ENCODE data around the gene PODXL.

PODXL gene

GRCh38 chr7:131581241-131582051 is 25.0 kb upstream of the PODXL start:
- ATAC-seq (no peak), DNase-seq (no peak)
- no peak overlapping the region for H3K4me3 Mint-ChIP-seq
- H3K4me1 Mint-ChIP-seq: no peaks in the 10 kb centered on the region
- H3K27me3 Mint-ChIP-seq: no peaks in the 10 kb centered on the region
- H3K9me3 Mint-ChIP-seq: no peaks in the 10 kb centered on the region
- no peak overlapping the region for H3K27ac Mint-ChIP-seq

GRCh38 chr7:131578602-131579001 is 22.2 kb upstream of the PODXL start:
- ATAC-seq (no peak), DNase-seq (no peak)
- no peaks in the 10 kb centered on the region for H3K27me3 Mint-ChIP-seq
- H3K4me1 Mint-ChIP-seq: no peaks in the 10 kb centered on the region
- no peak overlapping the region for H3K27ac Mint-ChIP-seq
- no peaks in the 10 kb centered on the region for H3K9me3 Mint-ChIP-seq
- no peak overlapping the region for H3K4me3 Mint-ChIP-seq

GRCh38 chr7:131574741-131575140 is 18.3 kb upstream of the PODXL start:
- no peak overlapping the region for H3K27ac Mint-ChIP-seq
- no peak for DNase-seq
- no peak for ATAC-seq
- no peak overlapping the region for H3K4me3 Mint-ChIP-seq
- no peaks in the 10 kb centered on the region for H3K9me3 Mint-ChIP-seq
- H3K27me3 Mint-ChIP-seq: no peaks in the 10 kb centered on the region
- H3K4me1 Mint-ChIP-seq: no peaks in the 10 kb centered on the region

GRCh38 chr7:131570401-131570800 is 14.0 kb upstream of the PODXL start:
- ATAC-seq: no peak
- Mint-ChIP-seq H3K27me3 (no peaks in the 10 kb centered on the region), H3K4me3 (no peak overlapping the region), H3K9me3 (no peaks in the 10 kb centered on the region), H3K4me1 (no peaks in the 10 kb centered on the region), H3K27ac (no peak overlapping the region)
- no peak for DNase-seq

- ATAC-seq (no peak), DNase-seq (no peak)
- H3K9me3 Mint-ChIP-seq: no peaks in the 10 kb centered on the region
- H3K4me3 Mint-ChIP-seq: no peak overlapping the region
- H3K4me1 Mint-ChIP-seq: no peaks in the 10 kb centered on the region
- no peaks in the 10 kb centered on the region for H3K27me3 Mint-ChIP-seq
- no peak overlapping the region for H3K27ac Mint-ChIP-seq
Measured at GRCh38 chr7:131568970-131569369, 12.5 kb upstream of the PODXL start.

GRCh38 chr7:131568510-131568909 is 12.1 kb upstream of the PODXL start:
- ATAC-seq: no peak

GRCh38 chr7:131564640-131565039 is 8.2 kb upstream of the PODXL start:
- Mint-ChIP-seq H3K4me1 (no peaks in the 10 kb centered on the region), H3K27me3 (peaks cover 5% of the 10 kb centered on the region), H3K27ac (no peak overlapping the region), H3K9me3 (no peaks in the 10 kb centered on the region), H3K4me3 (no peak overlapping the region)
- ATAC-seq: no peak
- no peak for DNase-seq

More at GRCh38 chr7:131568510-131568909, 12.1 kb upstream of the PODXL start:
- H3K9me3 Mint-ChIP-seq: no peaks in the 10 kb centered on the region
- no peak overlapping the region for H3K4me3 Mint-ChIP-seq
- no peaks in the 10 kb centered on the region for H3K4me1 Mint-ChIP-seq
- DNase-seq: no peak
- H3K27ac Mint-ChIP-seq: peak overlapping the region in 1 of 2 donors; percentile 5
- no peaks in the 10 kb centered on the region for H3K27me3 Mint-ChIP-seq

GRCh38 chr7:131563918-131564317 is 7.5 kb upstream of the PODXL start:
- Mint-ChIP-seq H3K27ac (no peak overlapping the region), H3K4me3 (no peak overlapping the region), H3K27me3 (peaks cover 10% of the 10 kb centered on the region), H3K4me1 (no peaks in the 10 kb centered on the region), H3K9me3 (no peaks in the 10 kb centered on the region)
- ATAC-seq (no peak), DNase-seq (no peak)

- no peak overlapping the region for H3K27ac Mint-ChIP-seq
- no peak for ATAC-seq
- DNase-seq: no peak
- no peak overlapping the region for H3K4me3 Mint-ChIP-seq
- H3K9me3 Mint-ChIP-seq: no peaks in the 10 kb centered on the region
- peaks cover 20% of the 10 kb centered on the region for H3K27me3 Mint-ChIP-seq
- H3K4me1 Mint-ChIP-seq: peaks cover under 1% of the 10 kb centered on the region
Measured at GRCh38 chr7:131562941-131563340, 6.5 kb upstream of the PODXL start.

- DNase-seq: no peak
- H3K4me3 Mint-ChIP-seq: no peak overlapping the region
- H3K27me3 Mint-ChIP-seq: peaks cover 43% of the 10 kb centered on the region
- peaks cover 20% of the 10 kb centered on the region for H3K4me1 Mint-ChIP-seq
- no peak overlapping the region for H3K27ac Mint-ChIP-seq
- H3K9me3 Mint-ChIP-seq: no peaks in the 10 kb centered on the region
- ATAC-seq: no peak
Measured at GRCh38 chr7:131560061-131560460, 3.6 kb upstream of the PODXL start.

- no peaks in the 10 kb centered on the region for H3K9me3 Mint-ChIP-seq
- no peak for DNase-seq
- H3K27ac Mint-ChIP-seq: no peak overlapping the region
- ATAC-seq: no peak
- peaks cover 66% of the 10 kb centered on the region for H3K27me3 Mint-ChIP-seq
- H3K4me3 Mint-ChIP-seq: no peak overlapping the region
- H3K4me1 Mint-ChIP-seq: peaks cover 21% of the 10 kb centered on the region
Measured at GRCh38 chr7:131557652-131558385, 1.4 kb upstream of the PODXL start.

- Mint-ChIP-seq H3K27ac (no peak overlapping the region), H3K27me3 (peaks cover 73% of the 10 kb centered on the region), H3K4me3 (peak overlapping the region; percentile 57 to 72), H3K4me1 (peaks cover 21% of the 10 kb centered on the region), H3K9me3 (no peaks in the 10 kb centered on the region)
- ATAC-seq: peak; percentile 22
- DNase-seq: no peak
Measured at GRCh38 chr7:131556909-131557651, 652 bp upstream of the PODXL start.

- ATAC-seq (no peak), DNase-seq (no peak)
- peaks cover 21% of the 10 kb centered on the region for H3K4me1 Mint-ChIP-seq
- H3K27ac Mint-ChIP-seq: no peak overlapping the region
- no peaks in the 10 kb centered on the region for H3K9me3 Mint-ChIP-seq
- H3K27me3 Mint-ChIP-seq: peaks cover 81% of the 10 kb centered on the region
- peak overlapping the region; percentile 79 to 88 for H3K4me3 Mint-ChIP-seq
Measured at GRCh38 chr7:131555552-131556052, 826 bp downstream of the PODXL start.

- Mint-ChIP-seq H3K4me1 (peaks cover 21% of the 10 kb centered on the region), H3K4me3 (no peak overlapping the region), H3K27me3 (peaks cover 79% of the 10 kb centered on the region)
Measured at GRCh38 chr7:131554880-131555516, 1.4 kb downstream of the PODXL start.

GRCh38 chr7:131553931-131554330 is 2.5 kb downstream of the PODXL start:
- DNase-seq (no peak), ATAC-seq (no peak)
- H3K4me3 Mint-ChIP-seq: no peak overlapping the region
- H3K9me3 Mint-ChIP-seq: no peaks in the 10 kb centered on the region
- no peak overlapping the region for H3K27ac Mint-ChIP-seq
- H3K4me1 Mint-ChIP-seq: peaks cover 21% of the 10 kb centered on the region
- peaks cover 75% of the 10 kb centered on the region for H3K27me3 Mint-ChIP-seq

More at GRCh38 chr7:131554880-131555516, 1.4 kb downstream of the PODXL start:
- Mint-ChIP-seq H3K27ac (no peak overlapping the region), H3K9me3 (no peaks in the 10 kb centered on the region)
- no peak for ATAC-seq
- no peak for DNase-seq

Data from stimulated activated naive CD8-positive, alpha-beta T cell treated with anti-CD3 and anti-CD28 coated beads, Interleukin-15, amount 100 ng/mL, for 72 hours (primary cell).